NOMO-1 treated with dmso at 0.1 percent for 144 hours (cell line): Measurements from ENCODE around the gene HMGB2.

Source experiments
- DNase-seq: peaks from one replicate; lab custom pipeline; 2025; ENCODE audit not compliant: unreplicated experiment; lab: John Stamatoyannopoulos, UW

Gene HMGB2

DNA sequence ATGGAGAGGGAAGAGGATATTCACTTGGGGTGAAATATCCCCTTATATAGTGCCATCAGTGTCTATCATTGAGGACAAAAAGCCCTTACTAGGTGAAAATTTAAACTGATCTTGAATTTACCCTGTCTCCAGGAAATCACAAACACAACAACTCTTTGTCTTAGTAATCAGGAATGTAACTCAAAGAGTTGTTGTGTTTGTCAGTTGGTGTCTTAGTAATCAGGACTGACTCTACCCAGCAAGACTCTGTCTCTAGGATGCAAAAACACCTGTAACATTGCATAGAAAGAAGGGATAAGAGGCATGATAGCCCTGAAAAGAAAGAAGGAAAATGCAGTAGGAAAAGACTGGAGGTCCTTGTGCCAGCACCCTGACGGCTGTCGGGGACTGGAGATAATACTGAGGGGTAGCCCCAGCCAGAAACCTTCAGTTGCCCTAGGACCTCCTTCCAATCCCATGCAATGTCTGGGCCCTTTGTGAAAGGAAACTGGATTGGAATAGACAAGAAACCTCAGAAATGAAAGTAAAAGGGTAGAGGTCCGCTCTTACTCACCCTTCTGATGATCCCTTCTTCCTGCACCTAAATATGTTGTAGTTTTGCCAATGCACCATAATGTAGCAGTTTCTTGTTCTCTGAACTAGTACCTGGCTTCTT, 45.3 kb downstream of the HMGB2 start:
- no peak for DNase-seq

DNA sequence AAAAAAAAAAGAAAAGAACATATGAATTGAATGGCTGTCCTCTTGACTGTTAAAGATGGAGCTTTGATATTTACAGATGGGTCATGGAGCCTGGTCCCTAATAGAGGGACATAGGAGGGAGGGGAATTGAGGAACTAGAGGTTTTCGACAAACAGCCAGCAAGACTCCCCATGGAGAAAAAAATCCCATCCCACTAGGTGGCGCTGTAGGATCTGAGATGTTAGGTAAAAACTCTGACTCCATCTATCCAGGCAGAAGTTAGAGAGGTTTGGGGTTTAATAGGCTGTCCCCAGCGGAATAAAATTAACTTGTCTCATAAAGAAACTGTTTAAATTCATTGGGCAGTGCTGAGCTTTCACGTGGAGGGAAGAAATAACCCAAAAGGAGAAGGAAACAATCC, 45.9 kb downstream of the HMGB2 start:
- peak; percentile 32 for DNase-seq

DNA sequence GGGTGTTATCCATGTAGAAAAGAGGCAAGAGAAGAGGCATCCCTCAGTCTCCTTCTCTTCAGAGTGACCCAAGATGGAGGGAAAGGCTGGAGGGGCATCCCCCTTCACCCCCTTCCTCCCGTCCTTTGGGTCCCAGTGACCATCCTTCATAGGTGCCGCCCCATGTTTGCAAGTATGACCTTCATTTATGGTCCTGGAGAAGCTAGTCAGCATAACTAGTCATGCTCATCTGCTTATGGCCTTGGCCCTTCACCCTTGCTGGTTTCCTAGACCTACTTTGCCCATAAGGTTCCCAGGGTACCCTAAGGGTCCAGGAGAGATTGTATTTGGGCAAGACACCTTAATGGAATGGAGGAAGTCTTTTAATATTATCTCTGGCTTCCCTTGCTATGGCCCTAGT, 46.7 kb downstream of the HMGB2 start:
- no peak for DNase-seq

DNA sequence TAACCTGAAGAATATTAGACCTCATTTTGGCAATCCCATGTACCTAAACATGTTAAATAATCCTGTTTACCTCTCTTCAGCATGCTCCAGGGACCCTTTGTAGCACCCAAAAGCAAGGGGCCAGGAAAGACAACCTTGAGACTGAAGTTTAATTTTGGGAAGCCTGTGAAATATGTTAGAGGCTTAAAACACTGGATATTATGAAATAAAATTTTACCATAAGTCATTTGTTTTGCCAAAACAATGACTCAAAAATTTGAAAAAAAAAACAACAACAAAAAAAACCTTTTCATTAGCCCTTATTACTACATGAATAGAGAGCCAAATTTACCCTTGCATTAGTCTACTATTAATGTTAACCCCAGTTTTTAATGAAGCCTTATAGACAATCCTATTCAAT, 49.7 kb downstream of the HMGB2 start:
- DNase-seq = no peak

DNA sequence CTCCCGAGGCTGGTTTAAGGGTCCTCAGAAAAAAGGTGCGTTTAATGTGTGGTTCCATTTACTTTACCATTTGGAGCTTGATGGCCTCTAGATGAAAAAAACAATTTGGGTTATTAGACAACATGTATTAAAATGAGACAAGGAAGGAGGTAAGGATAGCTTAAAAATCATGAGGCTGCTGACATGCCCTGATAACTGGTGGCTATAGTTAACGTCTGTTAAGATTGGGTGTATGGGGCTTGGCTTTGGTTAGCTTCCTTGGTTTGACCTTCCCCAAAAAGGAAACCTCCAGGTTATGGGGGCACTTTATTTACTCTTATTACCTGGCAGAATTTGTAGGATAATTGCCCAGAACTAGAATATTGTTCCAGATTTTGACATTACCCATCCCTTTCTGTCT, 51.5 kb downstream of the HMGB2 start:
- no peak for DNase-seq

DNA sequence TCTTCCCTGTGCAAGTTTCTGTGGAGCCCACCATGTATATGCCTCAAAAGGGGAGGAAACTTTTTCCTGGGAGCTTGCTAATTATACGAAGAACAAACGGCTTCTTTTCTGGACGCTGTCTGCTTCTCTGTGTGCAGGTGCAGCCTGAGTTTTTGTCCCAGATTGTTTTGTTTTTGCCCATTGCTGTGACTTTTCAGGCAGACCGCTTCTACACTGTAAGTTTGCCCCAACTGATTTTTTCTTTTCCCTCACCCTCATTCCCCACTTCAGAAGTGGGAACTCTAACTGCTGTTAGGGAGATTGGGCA, 51.9 kb downstream of the HMGB2 start:
- no peak for DNase-seq

DNA sequence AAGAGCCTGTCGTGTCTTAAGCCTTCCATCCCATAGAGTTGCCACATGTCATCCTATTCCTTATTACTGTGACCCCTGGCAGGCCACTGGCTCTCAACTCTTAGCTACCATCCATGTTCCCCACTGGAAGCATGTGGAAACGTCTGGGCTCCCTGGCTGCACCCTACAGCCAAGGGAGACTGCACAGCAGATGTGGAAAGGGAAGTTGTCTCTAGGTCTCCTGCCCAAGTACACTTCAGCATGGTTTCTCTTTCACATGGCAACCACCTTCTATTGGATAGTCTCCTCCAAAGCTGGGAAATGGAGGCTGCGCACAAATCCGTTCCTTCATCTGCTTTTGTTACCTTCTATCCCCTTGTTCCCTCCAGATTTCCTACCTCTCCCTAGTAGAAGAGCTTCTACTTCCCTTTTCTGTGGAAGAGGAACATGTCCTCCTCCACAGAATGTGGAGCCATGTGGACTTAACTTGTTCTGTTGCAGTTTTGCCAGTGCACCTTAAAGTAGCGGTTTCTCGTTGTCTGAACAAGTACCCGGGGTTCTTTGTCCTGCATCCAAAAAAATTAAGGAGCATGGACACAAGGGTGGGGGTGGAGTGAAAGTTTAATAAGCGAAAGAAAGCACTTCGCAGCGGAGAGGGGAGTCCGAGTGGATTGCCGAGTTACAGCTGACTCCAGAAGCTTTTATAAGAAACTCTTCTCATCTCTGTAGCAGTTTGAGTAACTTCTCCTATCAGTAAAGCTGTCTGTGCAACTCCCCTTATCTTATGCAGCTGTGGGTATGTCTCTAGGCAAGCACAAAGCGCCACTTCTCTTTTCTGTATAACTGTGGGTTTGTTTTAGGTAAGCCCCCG, 52.5 kb downstream of the HMGB2 start:
- peak; percentile 67 for DNase-seq
